ENCODE results near the gene ACIN1.

ACIN1 gene

DNA sequence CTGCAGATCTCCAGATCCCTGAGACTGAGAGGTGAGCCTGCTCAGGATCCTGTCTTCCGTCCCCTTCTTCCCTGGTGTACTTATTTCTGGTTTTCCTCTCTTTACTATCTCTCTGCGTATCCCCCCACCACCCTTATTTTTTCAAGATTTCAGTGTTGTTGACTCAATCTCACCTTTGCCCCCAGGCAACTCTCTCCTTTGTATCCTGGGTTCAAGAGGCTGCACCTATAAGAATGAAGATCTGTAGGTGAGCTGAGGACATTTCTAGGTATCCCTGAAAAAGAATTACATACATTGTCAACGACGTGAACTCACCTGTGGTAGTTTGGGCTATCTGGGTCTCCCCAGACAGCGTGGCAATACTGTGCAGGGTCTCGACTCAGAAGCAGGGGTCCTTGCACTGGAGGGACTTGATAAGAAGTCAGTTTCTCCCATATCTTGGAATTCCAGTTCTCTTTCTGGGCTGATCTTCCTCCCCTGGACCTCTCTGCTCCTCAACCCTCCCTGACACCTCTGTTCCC, 9.2 kb upstream of the ACIN1 start:
- DNase-seq, result no peak

- DNase-seq, result no peak
Observed at GRCh38 chr14:23103581-23103980, 8.6 kb upstream of the ACIN1 start.

DNA sequence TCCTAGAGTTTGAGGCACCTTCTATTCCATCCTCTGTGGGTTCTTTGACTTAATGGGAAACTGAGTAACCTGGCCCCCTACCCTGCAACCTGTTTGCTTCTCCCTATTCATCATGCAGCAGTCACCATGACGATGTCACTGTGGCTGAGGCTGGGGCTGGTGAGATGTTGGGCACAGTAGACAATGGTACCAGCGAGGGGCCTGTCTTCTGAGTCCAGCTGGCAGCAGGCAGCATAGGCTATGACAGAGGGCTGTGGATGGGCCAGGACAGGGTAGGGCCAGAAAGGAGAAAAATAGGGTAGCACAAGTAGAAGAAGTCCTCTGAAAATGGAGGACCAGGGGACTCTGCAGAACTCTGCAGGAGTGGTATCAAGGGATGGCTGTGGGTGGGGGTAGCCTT, 7.9 kb upstream of the ACIN1 start:
- no peak for DNase-seq

DNA sequence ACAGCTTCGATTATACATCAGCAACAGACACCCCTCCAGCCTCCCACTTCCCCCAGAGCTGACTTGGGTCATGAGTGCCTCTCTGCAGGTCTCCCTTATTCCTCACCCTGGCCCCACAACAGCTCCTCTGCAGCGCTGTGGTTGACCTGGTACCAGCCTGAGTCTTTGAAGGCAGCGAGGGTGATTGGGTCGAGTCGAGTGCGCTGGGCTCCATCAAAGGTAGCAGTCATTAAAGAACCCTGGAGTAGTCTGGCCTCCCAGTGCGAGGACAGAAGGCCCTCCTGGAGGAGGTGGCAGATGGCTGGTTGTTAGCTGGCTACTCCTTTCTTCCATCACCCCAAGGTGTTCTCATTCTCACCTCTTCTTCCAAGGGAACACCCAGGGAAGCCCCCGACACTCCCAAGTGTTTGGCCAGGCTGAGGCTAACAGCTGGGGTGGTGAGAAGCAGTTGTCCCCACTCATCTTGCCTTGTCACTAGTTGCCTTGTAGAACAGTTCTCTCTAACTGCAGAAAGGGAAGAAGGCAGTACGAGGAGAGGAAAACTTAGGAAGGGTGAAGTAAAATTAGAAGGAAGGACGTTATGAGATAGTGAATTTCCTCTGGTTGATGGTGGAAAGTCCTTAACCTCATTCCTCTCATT, 7.2 kb upstream of the ACIN1 start:
- no peak for DNase-seq

- DNase-seq, result no peak
Observed at GRCh38 chr14:23101213-23101970, 6.5 kb upstream of the ACIN1 start.

- DNase-seq, result no peak
Observed at GRCh38 chr14:23099212-23099861, 4.4 kb upstream of the ACIN1 start.

DNA sequence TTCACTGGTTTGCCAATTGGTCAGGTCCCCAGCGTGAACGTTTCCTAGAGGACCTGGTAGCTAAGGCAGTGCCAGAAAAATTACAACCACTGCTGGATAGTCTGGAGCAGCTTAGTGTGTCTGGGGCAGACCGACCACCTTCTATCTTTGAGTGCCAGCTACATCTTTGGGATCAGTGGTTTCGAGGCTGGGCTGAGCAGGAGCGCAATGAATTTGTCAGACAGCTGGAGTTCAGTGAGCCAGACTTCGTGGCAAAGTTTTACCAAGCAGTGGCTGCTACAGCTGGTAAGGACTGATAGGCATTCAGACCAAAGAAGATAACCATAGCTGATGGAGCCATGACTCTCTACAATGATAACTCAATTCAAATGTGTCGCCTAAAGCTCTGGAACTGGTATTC, 2.9 kb upstream of the ACIN1 start:
- no peak for DNase-seq

DNA sequence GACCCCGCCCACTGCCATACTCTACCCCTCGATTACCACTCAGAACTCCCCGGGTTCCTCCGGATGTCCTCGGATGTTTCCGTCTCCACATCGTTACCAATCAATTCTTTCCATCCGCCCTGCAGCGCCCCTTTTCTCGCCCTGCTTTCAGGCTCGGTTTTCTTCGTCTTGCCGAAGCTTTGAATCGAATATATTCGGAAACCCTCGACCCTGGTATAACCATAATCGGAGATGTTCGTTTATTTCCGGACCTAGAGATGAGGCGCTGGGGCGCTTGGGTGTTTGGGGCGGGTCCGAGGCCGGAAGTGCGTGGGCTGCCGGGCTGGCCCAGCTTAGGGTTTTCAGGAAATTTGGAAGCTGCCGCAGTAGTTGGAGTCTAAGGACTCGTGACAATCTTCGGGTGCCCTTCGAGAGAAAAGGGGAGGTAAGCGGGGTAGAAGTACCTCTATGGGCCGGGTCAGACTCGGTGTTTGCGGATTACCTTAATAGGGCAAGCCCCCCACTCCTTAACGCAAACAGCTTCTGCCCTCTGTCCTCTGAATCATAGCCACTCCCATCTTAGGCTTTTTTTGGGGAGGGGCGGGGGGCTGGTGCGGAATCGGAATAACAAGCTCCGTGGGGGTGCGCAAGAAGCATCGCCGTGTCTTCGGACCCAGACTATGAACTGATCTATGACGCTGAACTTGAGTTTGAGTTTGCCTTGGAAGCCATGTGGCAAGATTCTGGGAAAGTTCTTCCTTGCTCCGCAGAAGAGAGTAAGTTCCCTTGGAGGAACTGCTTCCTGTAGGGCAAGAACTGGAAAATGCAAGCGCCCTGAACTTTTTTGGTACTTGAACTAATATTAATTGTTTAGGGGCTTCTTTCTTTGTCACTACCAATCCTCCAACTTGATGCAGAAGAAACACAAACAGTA, 516 bp upstream of the ACIN1 start, which contains the start of gene C14orf119:
Gene C14orf119, plus strand, starts transcription at position 310 of the 913 bp plus-strand sequence. CDS start 2,154 bp downstream, outside the sequence.
- no peak for DNase-seq

- no peak for DNase-seq
Observed at GRCh38 chr14:23093991-23094665, 808 bp downstream of the ACIN1 start.

DNA sequence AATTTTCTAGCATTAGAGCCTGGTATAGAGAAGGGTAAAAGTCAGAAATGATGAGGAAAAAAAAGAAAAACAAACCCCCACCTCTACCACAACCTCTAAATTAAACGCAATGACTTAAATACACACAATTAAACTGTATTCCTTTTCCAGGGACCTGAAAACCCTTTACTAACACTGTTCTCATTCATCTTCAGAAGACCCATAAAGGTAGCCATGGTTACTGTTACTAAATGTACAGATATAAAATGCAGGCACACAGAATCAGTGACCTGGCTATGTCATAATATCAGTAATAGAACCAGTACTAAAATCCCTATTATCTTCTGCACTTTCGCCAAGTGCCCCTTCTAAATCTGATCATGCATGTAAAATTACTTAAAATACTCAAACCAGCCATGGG, 1.4 kb downstream of the ACIN1 start:
- no peak for DNase-seq

DNA sequence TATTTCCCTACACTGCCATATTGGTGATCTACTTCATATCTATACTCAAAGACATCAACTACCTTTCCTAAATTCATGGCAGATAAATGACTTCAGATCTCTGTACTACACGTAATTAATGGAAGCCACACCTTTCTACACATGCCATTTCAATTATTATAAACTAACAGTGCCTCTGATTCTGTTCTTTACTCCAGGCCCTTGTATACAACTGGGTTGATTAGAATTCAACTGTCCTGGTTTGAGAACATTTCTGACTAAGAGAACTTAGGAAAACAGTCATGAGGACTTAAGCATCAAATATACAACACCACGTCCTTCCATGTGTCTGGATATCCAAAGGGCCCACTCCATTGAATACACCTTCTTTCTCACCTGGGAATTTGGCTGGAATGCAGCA, 1.8 kb downstream of the ACIN1 start:
- DNase-seq, result no peak

- no peak for DNase-seq
Observed at GRCh38 chr14:23091294-23092225, 3.4 kb downstream of the ACIN1 start.

DNA sequence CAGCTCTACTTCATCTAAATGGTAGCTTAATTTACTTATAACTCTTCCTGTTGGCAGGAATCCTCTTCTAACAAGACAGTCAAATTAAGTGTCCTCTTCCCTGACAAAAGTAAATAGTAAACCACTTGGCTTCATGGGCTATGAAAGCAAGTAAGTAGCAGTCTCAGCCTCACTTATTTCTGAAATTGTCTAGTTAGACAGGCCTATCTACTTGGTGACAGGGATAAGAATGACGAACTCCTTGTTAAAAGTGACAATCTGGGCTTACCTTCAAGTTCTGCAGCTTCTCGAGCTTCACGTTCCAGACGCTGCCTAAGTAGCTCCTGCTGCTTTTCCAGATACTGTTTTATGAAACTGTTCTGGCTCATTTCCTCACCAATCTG, 4.7 kb downstream of the ACIN1 start:
- DNase-seq, result no peak

DNA sequence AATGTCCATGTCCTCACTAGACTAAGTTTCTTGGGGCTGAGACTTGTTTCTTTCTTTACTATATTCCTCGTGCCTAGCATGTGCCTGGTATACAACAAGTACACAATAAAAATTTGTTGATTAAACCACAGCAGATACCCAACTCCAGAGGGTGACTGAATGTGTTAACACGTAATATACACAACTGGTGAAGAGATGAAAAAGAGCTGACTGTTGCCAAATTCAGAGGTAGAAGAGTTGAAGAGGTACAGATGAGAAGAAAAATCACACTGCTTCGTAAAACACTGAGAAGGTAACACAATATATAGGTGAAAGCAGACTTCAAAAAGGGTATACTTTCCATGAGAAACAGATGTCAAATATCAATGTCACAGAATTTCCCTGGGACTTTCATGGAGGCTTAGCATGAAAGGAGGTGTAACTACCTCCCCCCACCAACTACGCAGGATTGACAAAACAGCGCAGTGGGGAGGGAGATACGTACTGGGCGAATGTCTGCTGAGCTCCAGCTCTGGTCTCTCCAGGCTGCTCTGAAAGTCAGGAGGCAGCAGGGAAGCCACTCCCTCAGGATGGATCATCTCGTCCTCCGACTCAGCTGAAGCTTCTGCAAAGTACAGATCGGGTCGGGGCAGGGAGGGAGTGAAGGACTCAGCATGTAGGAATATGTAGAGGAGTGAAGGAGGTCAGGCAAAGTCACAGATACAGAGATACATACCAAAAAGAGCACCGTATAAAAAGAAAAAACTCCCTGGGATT, 5.3 kb downstream of the ACIN1 start:
- no peak for DNase-seq

DNA sequence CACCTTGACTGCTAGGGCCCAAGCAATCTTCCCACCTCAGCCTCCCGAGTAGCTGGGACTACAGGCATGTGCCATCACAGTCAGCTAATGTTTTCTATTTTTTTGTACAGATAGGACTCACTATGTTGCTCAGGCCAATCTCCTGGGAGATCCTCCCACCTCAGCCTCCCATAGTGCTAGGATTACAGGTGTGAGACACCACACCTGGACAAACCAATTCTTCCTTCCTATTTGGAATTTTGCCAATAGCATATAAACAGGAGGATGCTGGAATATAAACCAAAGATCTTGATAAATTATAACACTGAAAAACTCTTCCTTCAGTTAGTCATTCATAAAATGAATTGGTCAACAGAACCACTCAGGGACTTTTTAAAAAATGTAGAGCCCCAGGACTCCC, 8.4 kb downstream of the ACIN1 start:
- no peak for DNase-seq

- DNase-seq, result no peak
Observed at GRCh38 chr14:23085458-23085857, 9.5 kb downstream of the ACIN1 start.

DNA sequence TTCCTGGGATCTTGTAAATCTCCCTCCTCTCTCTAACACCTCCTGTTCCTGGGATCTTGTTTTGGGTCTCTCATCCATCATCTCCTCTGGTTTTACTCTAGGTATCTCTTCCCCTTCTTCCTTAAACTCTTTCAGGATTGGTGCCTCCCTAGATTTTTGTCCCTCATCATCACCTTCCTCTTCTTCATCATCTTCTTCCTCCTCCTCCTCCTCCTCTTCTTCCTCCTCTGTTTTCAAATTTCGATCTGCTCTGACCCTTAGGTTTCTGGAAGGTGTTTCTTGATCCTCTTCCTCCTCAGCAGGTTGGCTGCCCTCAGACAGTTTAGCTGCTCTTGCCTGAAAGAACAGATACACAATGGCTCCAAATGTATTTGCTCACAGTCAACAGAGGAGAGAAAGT, 14.5 kb downstream of the ACIN1 start:
- DNase-seq, result no peak

DNA sequence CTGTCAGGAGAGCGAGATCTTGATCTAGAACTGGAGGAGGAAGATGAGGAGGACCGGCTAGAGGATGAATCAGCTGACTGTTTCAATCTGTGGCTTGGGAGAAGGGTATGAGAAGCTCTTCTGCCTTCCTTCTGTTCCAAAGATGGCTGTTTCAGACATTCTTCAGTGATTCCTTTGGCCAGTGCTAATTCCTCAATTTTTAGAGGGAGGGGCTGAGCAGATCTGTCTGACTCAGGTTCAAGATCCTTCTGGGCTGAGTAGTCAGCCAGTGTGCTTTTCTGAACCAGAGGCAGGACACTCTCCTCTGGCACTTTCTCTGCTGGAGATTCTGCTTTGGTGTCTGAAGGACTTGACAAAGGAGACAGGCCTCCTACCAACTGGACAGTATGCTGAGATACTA, 15.2 kb downstream of the ACIN1 start:
- DNase-seq, result no peak

GRCh38 chr14:23078692-23079116, 16.2 kb downstream of the ACIN1 start:
- DNase-seq, result no peak

DNA sequence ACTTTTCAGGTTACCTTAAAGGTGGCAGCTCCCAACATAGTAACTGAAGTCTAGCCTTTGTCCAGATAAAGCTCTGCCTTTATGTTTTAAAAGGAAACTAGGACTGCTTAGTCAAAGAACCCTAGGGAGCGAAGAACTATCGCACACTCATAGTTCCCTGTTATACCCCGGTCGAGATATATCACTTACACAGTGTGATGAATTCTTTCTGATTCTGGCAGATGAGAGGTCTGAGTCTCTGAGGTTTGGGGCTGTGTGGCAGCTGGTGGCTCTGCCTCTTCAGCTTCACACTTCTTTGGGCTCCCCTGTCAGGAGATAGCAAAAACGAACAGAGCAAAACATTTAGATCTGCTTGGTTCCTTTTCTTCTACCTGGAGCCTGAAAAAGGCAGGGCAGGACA, 17.0 kb downstream of the ACIN1 start:
- no peak for DNase-seq
